HG02938 (cell line): Measurements from ENCODE around the gene FBH1.

ENCODE experiments used
- ATAC-seq: cut with Tn5 transposase; IDR thresholded peaks from one replicate; pipeline ENCODE4 v1.9.1; 2021; ENCODE audit warnings: mild to moderate bottlenecking, moderate library complexity; ENCODE audit not compliant: unreplicated experiment

Gene FBH1

DNA sequence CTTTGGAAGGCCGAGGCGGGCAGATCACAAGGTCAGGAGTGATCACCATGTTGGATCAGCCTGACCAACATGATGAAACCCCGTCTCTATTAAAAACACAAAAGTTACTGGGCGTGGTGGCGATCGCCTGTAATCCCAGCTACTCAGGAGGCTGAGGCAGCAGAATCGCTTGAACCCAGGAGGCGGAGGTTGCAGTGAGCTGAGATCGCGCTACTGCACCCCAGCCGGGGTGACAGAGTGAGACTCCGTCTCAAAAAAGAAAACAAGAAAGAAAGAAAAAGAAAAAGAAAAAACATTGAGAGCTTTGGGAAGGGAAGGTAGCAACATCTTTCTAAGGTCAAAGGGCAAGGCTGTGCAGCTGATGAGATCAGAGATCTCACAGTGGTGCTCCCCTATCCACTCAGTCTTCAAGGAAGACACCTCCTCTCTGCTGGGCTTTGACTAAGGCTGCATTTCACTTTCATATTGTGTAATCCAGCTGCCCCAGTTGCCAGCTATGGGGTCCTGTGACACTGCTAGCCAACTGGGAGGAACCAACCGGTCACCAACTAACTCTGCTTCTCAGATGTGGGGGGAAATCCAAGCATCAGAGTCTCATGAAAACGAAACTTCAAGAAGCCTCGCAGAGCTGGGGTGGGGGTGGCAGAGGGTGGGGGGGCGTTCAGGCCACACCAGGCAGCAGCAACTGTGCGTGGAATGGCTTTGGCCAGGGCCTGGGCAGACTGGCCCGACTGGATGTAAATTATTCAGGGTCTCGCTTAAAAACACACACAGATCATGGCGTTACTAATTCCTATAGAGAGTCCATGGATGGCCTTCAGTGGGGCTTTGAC lies 85.8 kb downstream of the FBH1 start:
- ATAC-seq, result peak; percentile 53

DNA sequence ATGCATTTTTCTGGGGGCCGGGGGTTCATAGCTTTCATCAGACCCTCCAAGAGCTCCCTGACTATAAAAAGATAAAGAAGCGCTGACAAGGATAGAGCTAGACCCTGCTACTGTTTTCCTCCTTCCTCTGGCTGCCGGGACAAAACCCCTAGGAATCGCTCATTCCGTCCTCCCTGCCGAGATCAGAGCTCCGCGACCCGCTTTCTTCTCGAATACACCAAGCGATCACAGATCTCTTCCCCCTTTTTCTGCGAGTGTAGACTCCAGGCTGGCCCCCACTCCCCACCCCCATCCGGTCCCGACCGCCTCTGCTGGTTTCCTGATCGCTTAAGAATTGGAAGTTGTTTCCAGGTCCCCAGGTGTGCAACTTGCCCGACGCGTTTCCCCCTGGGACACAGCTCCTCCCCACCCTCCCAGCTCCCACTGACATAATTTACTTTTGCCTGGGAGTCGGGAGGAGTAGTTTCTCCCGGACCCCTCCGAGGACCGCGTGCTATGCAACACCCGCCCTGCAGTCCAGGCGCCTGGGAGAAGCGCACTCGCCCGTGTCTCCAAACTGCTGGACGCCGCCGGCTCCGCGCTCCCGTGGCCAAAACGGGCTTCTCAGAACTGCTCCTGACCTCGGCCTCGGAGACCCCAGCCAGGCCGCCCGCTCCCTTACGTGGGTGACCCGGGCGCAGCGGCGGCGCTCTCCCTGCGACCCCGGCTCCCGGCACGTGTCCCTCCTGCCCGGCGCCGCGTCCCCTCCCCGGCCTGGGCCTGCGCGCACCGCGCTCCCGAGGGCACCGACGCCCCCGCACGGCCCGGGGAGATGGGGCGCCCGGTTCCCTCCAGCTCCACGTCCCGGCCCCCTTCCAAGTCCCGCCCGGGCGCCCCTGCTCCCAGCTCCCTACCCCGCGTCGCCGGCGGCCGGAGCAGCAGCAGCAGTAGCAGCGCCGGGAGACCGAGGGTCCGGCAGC lies 86.7 kb downstream of the FBH1 start:
- ATAC-seq, result peak; percentile 9

DNA sequence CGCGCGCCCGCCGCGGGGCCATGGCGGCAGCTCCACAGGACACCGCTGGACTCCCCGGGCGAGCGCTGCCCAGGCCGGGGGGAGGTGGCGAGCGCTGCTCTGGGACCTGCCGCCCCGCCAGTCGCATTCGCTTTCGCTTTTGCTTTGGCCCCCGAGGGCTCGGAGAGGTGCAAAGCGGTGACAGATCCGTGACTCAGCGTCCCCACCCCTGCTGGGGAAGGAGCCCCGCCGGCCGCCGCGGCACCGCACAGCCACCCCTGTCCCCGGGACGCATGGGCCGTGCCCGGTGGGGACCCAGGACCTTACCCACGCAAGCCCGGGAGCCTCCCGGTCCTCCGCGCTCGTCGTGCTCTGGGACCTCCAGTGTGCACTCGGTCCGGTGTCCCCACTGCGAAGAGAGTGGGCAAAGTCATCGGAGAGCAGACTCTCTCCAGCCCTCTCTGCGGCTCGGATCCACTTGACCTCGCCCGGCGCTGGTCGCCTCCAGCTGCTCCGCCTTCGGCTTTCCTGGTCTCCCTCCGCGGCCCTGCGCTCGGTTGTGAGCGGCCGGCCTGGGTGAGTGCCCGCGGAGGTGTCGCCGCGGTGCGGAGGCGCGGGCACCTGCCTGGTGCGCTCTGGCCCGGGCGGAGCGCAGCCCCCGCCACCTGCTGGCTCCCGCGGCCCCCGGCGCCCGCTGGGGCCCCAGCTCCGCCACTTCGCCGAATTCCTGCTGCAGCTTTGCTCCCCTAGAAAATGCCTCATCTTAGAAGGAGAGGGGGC lies 87.6 kb downstream of the FBH1 start, which contains the start of gene IL15RA:
IL15RA (minus strand) TSS at position 73 of the 759 bp plus-strand sequence; CDS start at position 22, 51 bp downstream.
- ATAC-seq, result peak; percentile 60

DNA sequence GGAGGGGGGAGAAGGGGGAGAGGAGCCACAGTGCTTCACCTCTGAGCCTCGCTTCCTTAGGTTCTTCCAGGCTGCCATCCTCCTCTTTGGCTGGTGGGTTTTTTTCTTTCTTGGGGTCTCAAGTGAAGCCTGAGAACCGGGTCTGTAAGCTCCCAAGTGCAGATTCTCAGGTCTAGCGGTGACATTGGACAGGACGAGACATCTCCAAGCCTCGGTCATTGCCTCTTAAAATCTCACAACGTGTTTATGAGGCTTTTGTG lies 88.1 kb downstream of the FBH1 start:
- no peak for ATAC-seq

DNA sequence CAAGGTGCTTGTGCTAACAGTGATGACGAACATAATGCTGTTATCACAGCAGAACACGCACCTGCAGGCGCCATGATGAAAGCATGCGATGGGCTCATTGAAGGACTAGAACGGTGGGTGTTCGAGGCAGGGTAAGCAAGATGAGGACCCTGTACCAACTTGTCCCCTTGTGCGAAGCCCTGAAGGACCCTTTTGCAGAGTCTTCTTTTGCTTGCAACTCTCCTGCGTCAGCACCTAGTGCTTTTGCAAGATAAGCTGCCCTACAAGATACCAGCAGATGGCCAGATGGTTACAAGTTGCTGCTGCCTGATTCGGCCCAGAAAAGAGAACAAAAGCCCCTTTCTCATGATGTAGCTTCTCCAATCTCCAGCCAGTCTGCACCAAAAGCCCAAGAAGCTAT lies 91.5 kb downstream of the FBH1 start:
- no peak for ATAC-seq

DNA sequence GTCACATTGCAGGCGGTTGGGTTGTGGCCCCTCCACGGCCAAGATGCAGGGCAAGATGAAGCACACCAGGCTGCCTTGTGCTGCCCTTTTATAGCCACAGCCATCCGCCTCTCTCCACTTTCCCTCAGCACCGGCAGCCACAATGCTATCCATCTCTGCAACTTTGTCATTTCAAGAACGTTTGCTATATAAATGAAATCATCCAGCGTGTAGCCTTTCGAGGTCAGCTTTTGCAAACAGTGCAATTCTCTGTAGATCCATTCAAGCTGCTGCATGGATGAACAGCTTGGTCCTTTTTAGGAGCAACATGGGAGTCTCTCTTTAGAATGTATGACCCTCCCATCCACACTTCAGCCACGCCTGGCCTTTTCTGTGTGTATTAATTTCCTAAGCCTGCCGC lies 93.7 kb downstream of the FBH1 start:
- no peak for ATAC-seq

DNA sequence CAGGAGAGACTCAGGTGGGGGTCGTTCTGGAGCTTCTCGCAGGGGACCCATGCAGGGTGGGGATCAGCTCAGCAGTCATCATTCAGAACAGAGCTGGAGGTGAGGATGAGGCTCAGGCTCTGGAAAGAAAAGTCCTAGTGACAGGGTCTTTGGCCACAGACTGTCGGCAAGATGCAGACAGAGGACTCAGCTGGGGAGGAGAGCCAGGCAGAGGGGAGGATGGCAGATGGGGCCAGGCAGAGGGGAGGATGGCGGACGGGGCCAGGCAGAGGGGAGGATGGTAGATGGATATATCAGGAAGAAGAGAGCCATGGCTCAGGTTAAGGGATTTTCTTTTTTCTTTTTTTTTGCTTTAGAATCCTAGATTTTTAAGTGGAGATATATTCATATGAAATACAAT lies 95.0 kb downstream of the FBH1 start:
- ATAC-seq, result no peak
